Dendritic cell treated with granulocyte-macrophage colony-stimulating factor and Interleukin-4, amounts not matched to agents 40 ng/mL and 50 ng/mL, for 4 days (primary cell): Measurements from ENCODE around the gene DDX3X.
"Not testable (repeated sequence)": the region's sequence is repeated elsewhere in the genome, so short reads cannot be mapped to it uniquely, and the experiment has no call there.

ENCODE experiments used
- H3K27ac Mint-ChIP-seq: one replicate; pipeline ENCODE4 v1.8.0; 2022; ENCODE audit warnings: mild to moderate bottlenecking, mixed read lengths
- H3K27me3 Mint-ChIP-seq: one replicate; pipeline ENCODE4 v1.8.0; 2022; ENCODE audit warnings: mild to moderate bottlenecking, mixed read lengths
- H3K36me3 Mint-ChIP-seq: one replicate; pipeline ENCODE4 v1.8.0; 2022; ENCODE audit warnings: low read depth, mixed read lengths
- H3K4me1 Mint-ChIP-seq: one replicate; pipeline ENCODE4 v1.8.0; 2022; ENCODE audit warnings: low read depth, mixed read lengths
- H3K4me3 Mint-ChIP-seq: one replicate; pipeline ENCODE4 v1.8.0; 2022; ENCODE audit warnings: mild to moderate bottlenecking, moderate library complexity, mixed read lengths
- H3K9me3 Mint-ChIP-seq: one replicate; pipeline ENCODE4 v1.8.0; 2022; ENCODE audit warnings: mixed read lengths
- intact Hi-C: fragments of 100-400 bp; cut with micrococcal nuclease; formaldehyde crosslinking; loops from one replicate; pipeline ENCODE4 v1.15.0; 2022

Gene DDX3X

GRCh38 chrX:41333744-41334362 is at the start of gene DDX3X:
TSS of gene DDX3X (plus strand) at chrX:41334162. CDS start at chrX:41334253, 91 bp downstream.
- Mint-ChIP-seq H3K9me3 (no peaks in the 10 kb centered on the region), H3K27me3 (no peaks in the 10 kb centered on the region), H3K36me3 (peaks cover 53% of the 10 kb centered on the region), H3K4me1 (no peaks in the 10 kb centered on the region), H3K4me3 (peak within 1 kb of the TSS; percentile 89), H3K27ac (peak within 1 kb of the TSS; percentile 99)
- intact Hi-C loops, result loop anchor here (5.0 kb wide), 1 partner anchor 108 kb away; no protein-coding TSS in a partner anchor

- H3K4me3 Mint-ChIP-seq, H3K36me3 Mint-ChIP-seq, H3K4me1 Mint-ChIP-seq, H3K9me3 Mint-ChIP-seq, intact Hi-C loops, H3K27me3 Mint-ChIP-seq, H3K27ac Mint-ChIP-seq: not testable (repeated sequence)
Measured at GRCh38 chrX:41285928-41286327, 48.0 kb upstream of the DDX3X start.

GRCh38 chrX:41288641-41289040 is 45.3 kb upstream of the DDX3X start:
- Mint-ChIP-seq H3K27me3 (no peaks in the 10 kb centered on the region), H3K36me3 (no peaks in the 10 kb centered on the region), H3K4me3 (no peak overlapping the region), H3K4me1 (no peaks in the 10 kb centered on the region), H3K9me3 (no peaks in the 10 kb centered on the region), H3K27ac (no peak overlapping the region)
- intact Hi-C loops, result no loop called here

GRCh38 chrX:41289095-41289494 is 44.9 kb upstream of the DDX3X start:
- Mint-ChIP-seq H3K27ac (no peak overlapping the region), H3K27me3 (no peaks in the 10 kb centered on the region), H3K9me3 (no peaks in the 10 kb centered on the region), H3K4me3 (no peak overlapping the region), H3K4me1 (no peaks in the 10 kb centered on the region), H3K36me3 (no peaks in the 10 kb centered on the region)
- intact Hi-C loops, result no loop called here

GRCh38 chrX:41291309-41291708 is 42.7 kb upstream of the DDX3X start:
- H3K36me3 Mint-ChIP-seq, result no peaks in the 10 kb centered on the region
- H3K27me3 Mint-ChIP-seq, result no peaks in the 10 kb centered on the region
- no peaks in the 10 kb centered on the region for H3K9me3 Mint-ChIP-seq
- intact Hi-C loops, result no loop called here
- no peak overlapping the region for H3K4me3 Mint-ChIP-seq
- no peak overlapping the region for H3K27ac Mint-ChIP-seq
- no peaks in the 10 kb centered on the region for H3K4me1 Mint-ChIP-seq

GRCh38 chrX:41293269-41293668 is 40.7 kb upstream of the DDX3X start:
- H3K27ac Mint-ChIP-seq, result no peak overlapping the region
- H3K9me3 Mint-ChIP-seq, result no peaks in the 10 kb centered on the region
- H3K4me3 Mint-ChIP-seq, result no peak overlapping the region
- no peaks in the 10 kb centered on the region for H3K36me3 Mint-ChIP-seq
- intact Hi-C loops, result no loop called here
- H3K4me1 Mint-ChIP-seq, result peaks cover 8% of the 10 kb centered on the region
- no peaks in the 10 kb centered on the region for H3K27me3 Mint-ChIP-seq

GRCh38 chrX:41300758-41301437 is 33.1 kb upstream of the DDX3X start:
- H3K4me1 Mint-ChIP-seq, result peaks cover 42% of the 10 kb centered on the region
- H3K27ac Mint-ChIP-seq, result no peak overlapping the region
- intact Hi-C loops, result no loop called here
- no peak overlapping the region for H3K4me3 Mint-ChIP-seq
- no peaks in the 10 kb centered on the region for H3K9me3 Mint-ChIP-seq
- H3K27me3 Mint-ChIP-seq, result no peaks in the 10 kb centered on the region
- no peaks in the 10 kb centered on the region for H3K36me3 Mint-ChIP-seq

- peaks cover 42% of the 10 kb centered on the region for H3K4me1 Mint-ChIP-seq
- H3K36me3 Mint-ChIP-seq, result no peaks in the 10 kb centered on the region
- no peaks in the 10 kb centered on the region for H3K9me3 Mint-ChIP-seq
- intact Hi-C loops, result no loop called here
- no peaks in the 10 kb centered on the region for H3K27me3 Mint-ChIP-seq
- H3K4me3 Mint-ChIP-seq, result no peak overlapping the region
- no peak overlapping the region for H3K27ac Mint-ChIP-seq
Measured at GRCh38 chrX:41301438-41301824, 32.5 kb upstream of the DDX3X start.

GRCh38 chrX:41302370-41302769 is 31.6 kb upstream of the DDX3X start:
- peak overlapping the region; percentile 80 for H3K27ac Mint-ChIP-seq
- H3K4me3 Mint-ChIP-seq, result no peak overlapping the region
- peaks cover 42% of the 10 kb centered on the region for H3K4me1 Mint-ChIP-seq
- no peaks in the 10 kb centered on the region for H3K27me3 Mint-ChIP-seq
- intact Hi-C loops, result no loop called here
- no peaks in the 10 kb centered on the region for H3K36me3 Mint-ChIP-seq
- no peaks in the 10 kb centered on the region for H3K9me3 Mint-ChIP-seq

- Mint-ChIP-seq H3K4me3 (no peak overlapping the region), H3K4me1 (peaks cover 36% of the 10 kb centered on the region), H3K9me3 (no peaks in the 10 kb centered on the region), H3K27me3 (no peaks in the 10 kb centered on the region), H3K27ac (peak overlapping the region; percentile 80), H3K36me3 (no peaks in the 10 kb centered on the region)
- intact Hi-C loops, result no loop called here
Measured at GRCh38 chrX:41303013-41303412, 30.9 kb upstream of the DDX3X start.

- Mint-ChIP-seq H3K9me3 (no peaks in the 10 kb centered on the region), H3K27ac (peak overlapping the region; percentile 80), H3K4me1 (peaks cover 28% of the 10 kb centered on the region), H3K4me3 (no peak overlapping the region), H3K27me3 (no peaks in the 10 kb centered on the region), H3K36me3 (no peaks in the 10 kb centered on the region)
- intact Hi-C loops, result no loop called here
Measured at GRCh38 chrX:41304178-41304577, 29.8 kb upstream of the DDX3X start.

GRCh38 chrX:41308884-41309647 is 24.9 kb upstream of the DDX3X start:
- Mint-ChIP-seq H3K4me1 (no peaks in the 10 kb centered on the region), H3K4me3 (no peak overlapping the region), H3K36me3 (no peaks in the 10 kb centered on the region), H3K9me3 (no peaks in the 10 kb centered on the region), H3K27me3 (no peaks in the 10 kb centered on the region), H3K27ac (no peak overlapping the region)
- intact Hi-C loops, result no loop called here

GRCh38 chrX:41312786-41313185 is 21.2 kb upstream of the DDX3X start:
- H3K27ac Mint-ChIP-seq, result no peak overlapping the region
- intact Hi-C loops, result no loop called here
- H3K4me3 Mint-ChIP-seq, result no peak overlapping the region
- H3K4me1 Mint-ChIP-seq, result no peaks in the 10 kb centered on the region
- no peaks in the 10 kb centered on the region for H3K9me3 Mint-ChIP-seq
- H3K27me3 Mint-ChIP-seq, result no peaks in the 10 kb centered on the region
- no peaks in the 10 kb centered on the region for H3K36me3 Mint-ChIP-seq

- Mint-ChIP-seq H3K9me3 (no peaks in the 10 kb centered on the region), H3K4me1 (no peaks in the 10 kb centered on the region), H3K36me3 (no peaks in the 10 kb centered on the region), H3K27ac (no peak overlapping the region), H3K27me3 (no peaks in the 10 kb centered on the region), H3K4me3 (no peak overlapping the region)
- intact Hi-C loops, result no loop called here
Measured at GRCh38 chrX:41313419-41313818, 20.5 kb upstream of the DDX3X start.
